MM.1S (cell line): ENCODE results near the gene TNFRSF9.

Experiments
- DNase-seq: peaks from one replicate; pipeline ENCODE4 v3.0.0-alpha.2; 2015
- H2AFZ ChIP-seq: fragments of 300-600 bp; sonication (generic); 2 replicates; pipeline ENCODE4 v1.6.0; 2016; ENCODE audit warnings: antibody characterized with exemption, low read length
- H3F3A ChIP-seq: fragments of 300-600 bp; sonication (generic); 2 replicates; pipeline ENCODE4 v1.6.1; 2016; ENCODE audit warnings: mild to moderate bottlenecking, antibody characterized with exemption, low read length, moderate library complexity, mixed read lengths; ENCODE audit not compliant: insufficient read depth
- H3K27ac ChIP-seq: fragments of 300-600 bp; sonication (generic); 2 replicates; pipeline ENCODE4 v1.5.1; 2016; ENCODE audit warnings: mild to moderate bottlenecking, low read length
- H3K27me3 ChIP-seq: fragments of 300-600 bp; sonication (generic); replicated peaks from 2 replicates; pipeline ENCODE4 v1.6.0; 2016; ENCODE audit warnings: low read length; ENCODE audit not compliant: insufficient read depth
- H3K36me3 ChIP-seq: fragments of 300-600 bp; sonication (generic); replicated peaks from 2 replicates; pipeline ENCODE4 v1.6.1; 2016; ENCODE audit warnings: mild to moderate bottlenecking, low read length, mixed read lengths; ENCODE audit not compliant: insufficient read depth
- H3K4me1 ChIP-seq: fragments of 300-600 bp; sonication (generic); 2 replicates; pipeline ENCODE4 v1.6.1; 2016; ENCODE audit warnings: low read length, mixed read lengths
- H3K4me2 ChIP-seq: fragments of 300-600 bp; sonication (generic); 2 replicates; pipeline ENCODE4 v1.6.0; 2016; ENCODE audit warnings: low read depth, low read length
- H3K4me3 ChIP-seq: fragments of 300-600 bp; sonication (generic); 2 replicates; pipeline ENCODE4 v1.5.1; 2016; ENCODE audit warnings: low read length, mixed read lengths
- H3K79me2 ChIP-seq: fragments of 300-600 bp; sonication (generic); 2 replicates; pipeline ENCODE4 v1.6.1; 2016; ENCODE audit warnings: mixed run types, low read length, mixed read lengths
- H3K9ac ChIP-seq: fragments of 300-600 bp; sonication (generic); 2 replicates; pipeline ENCODE4 v1.6.1; 2016; ENCODE audit warnings: low read length, mixed read lengths
- H3K9me2 ChIP-seq: fragments of 300-600 bp; sonication (generic); replicated peaks from 2 replicates; pipeline ENCODE4 v1.6.1; 2016; ENCODE audit warnings: mild to moderate bottlenecking, low read length, mixed read lengths; ENCODE audit not compliant: insufficient read depth
- H3K9me3 ChIP-seq: fragments of 300-600 bp; sonication (generic); replicated peaks from 2 replicates; pipeline ENCODE4 v1.6.1; 2016; ENCODE audit warnings: mild to moderate bottlenecking, low read length, mixed read lengths; ENCODE audit not compliant: insufficient read depth
- H4K20me1 ChIP-seq: fragments of 300-600 bp; sonication (generic); 2 replicates; pipeline ENCODE4 v1.6.1; 2016; ENCODE audit warnings: mild to moderate bottlenecking, low read length, moderate library complexity, mixed read lengths; ENCODE audit not compliant: insufficient read depth
- CTCF ChIP-seq: fragments of 300-600 bp; sonication (generic); IDR thresholded peaks from 2 replicates; pipeline ENCODE4 v1.5.1; 2016; ENCODE audit warnings: antibody characterized with exemption, low read length, mixed read lengths
- EZH2 ChIP-seq: fragments of 300-600 bp; sonication (generic); optimal IDR thresholded peaks from 2 replicates; pipeline ENCODE3; 2017; ENCODE audit warnings: low read depth, mild to moderate bottlenecking, antibody characterized with exemption, low read length, mixed read lengths
- EZH2phosphoT487 ChIP-seq: fragments of 300-600 bp; sonication (generic); IDR thresholded peaks from 2 replicates; pipeline ENCODE4 v1.6.1; 2018; ENCODE audit warnings: antibody characterized with exemption, low read length

TNFRSF9 gene

GRCh38 chr1:7987528-7987927, 46.9 kb upstream of the TNFRSF9 start:
- H3K27ac ChIP-seq: no peak overlapping the region
- H3K36me3 ChIP-seq: 0 out of 2 replicates have a peak, but pooled peaks cover 3% of the 10 kb centered on the region
- H2AFZ ChIP-seq: no peak overlapping the region
- 0 out of 2 replicates have a peak, but pooled peaks cover 3% of the 10 kb centered on the region for H3K79me2 ChIP-seq
- no peaks in the 10 kb centered on the region for H4K20me1 ChIP-seq
- no peak overlapping the region for H3K9ac ChIP-seq
- H3K27me3 ChIP-seq: no peaks in the 10 kb centered on the region
- DNase-seq: no peak
- H3K9me2 ChIP-seq: no peaks in the 10 kb centered on the region
- TF ChIP-seq EZH2phosphoT487 (no peak), CTCF (no peak), EZH2 (no peak)
- no peak overlapping the region for H3K4me3 ChIP-seq
- H3F3A ChIP-seq: 0 out of 2 replicates have a peak, but pooled peaks cover 4% of the 10 kb centered on the region
- no peaks in the 10 kb centered on the region for H3K9me3 ChIP-seq
- no peak overlapping the region for H3K4me2 ChIP-seq
- H3K4me1 ChIP-seq: peaks cover 9% of the 10 kb centered on the region; the same call in 1 of the 2 replicates

- no peak overlapping the region for H2AFZ ChIP-seq
- H3K9me3 ChIP-seq: no peaks in the 10 kb centered on the region
- H3K9me2 ChIP-seq: no peaks in the 10 kb centered on the region
- H3K36me3 ChIP-seq: 0 out of 2 replicates have a peak, but pooled peaks cover 3% of the 10 kb centered on the region
- H4K20me1 ChIP-seq: no peaks in the 10 kb centered on the region
- no peak overlapping the region for H3K4me3 ChIP-seq
- no peak overlapping the region for H3K27ac ChIP-seq
- peaks cover 9% of the 10 kb centered on the region; the same call in 1 of the 2 replicates for H3K4me1 ChIP-seq
- H3K79me2 ChIP-seq: 0 out of 2 replicates have a peak, but pooled peaks cover 3% of the 10 kb centered on the region
- no peak overlapping the region for H3K9ac ChIP-seq
- peaks cover 6% of the 10 kb centered on the region; the same call in 1 of the 2 replicates for H3F3A ChIP-seq
- TF ChIP-seq EZH2 (no peak), CTCF (no peak), EZH2phosphoT487 (no peak)
- H3K4me2 ChIP-seq: no peak overlapping the region
- DNase-seq: no peak
- H3K27me3 ChIP-seq: no peaks in the 10 kb centered on the region
These were observed 45.4 kb upstream of the TNFRSF9 start for GRCh38 chr1:7985851-7986612.

- Histone ChIP-seq H3K4me1 (peaks cover 9% of the 10 kb centered on the region; the same call in 1 of the 2 replicates), H3K27ac (no peak overlapping the region), H3K79me2 (0 out of 2 replicates have a peak, but pooled peaks cover 3% of the 10 kb centered on the region), H3K4me2 (no peak overlapping the region), H3K9me2 (no peaks in the 10 kb centered on the region), H3K27me3 (no peaks in the 10 kb centered on the region), H3K9ac (no peak overlapping the region), H3K9me3 (no peaks in the 10 kb centered on the region), H2AFZ (no peak overlapping the region), H3K4me3 (no peak overlapping the region), H3K36me3 (0 out of 2 replicates have a peak, but pooled peaks cover 3% of the 10 kb centered on the region), H4K20me1 (no peaks in the 10 kb centered on the region), H3F3A (peaks cover 8% of the 10 kb centered on the region; the same call in 1 of the 2 replicates)
- DNase-seq: no peak
- no peak for TF ChIP-seq EZH2phosphoT487
- TF ChIP-seq EZH2: no peak
- no peak for TF ChIP-seq CTCF
These were observed 44.2 kb upstream of the TNFRSF9 start for GRCh38 chr1:7984811-7985210.
